Measurements from ENCODE around the gene COL1A2. TPM values are rescaled to one million over a fixed set of nuclear protein-coding genes. Genes with fewer than 3 reads are reported as not detected.

The COL1A2 gene
- total and polyA plus RNA-seq, 2 of the 13 experiments (the other 11 are each of a cell fraction or from before 2014, with no cell fraction given), result not detected

- peak; percentile 85; the same call in 1 of the 2 replicates for TF ChIP-seq ZBTB10 (CRISPR knock-in tag; IDR thresholded peaks at IDR 0.05; ENCODE audit: borderline replicate concordance)
- TF ChIP-seq TEAD2 (CRISPR knock-in tag; IDR thresholded peaks at IDR 0.05), result no peak
- TF ChIP-seq PAXIP1 (CRISPR knock-in tag; conservative IDR thresholded peaks at IDR 0.05), result peak; percentile 63; the same call in 1 of the 2 replicates
- no peak for TF ChIP-seq HNRNPK (IDR thresholded peaks at IDR 0.05; ENCODE audit: low read depth, low read length, poor library complexity, severe bottlenecking)
- TF ChIP-seq EP300 (IDR thresholded peaks at IDR 0.05; ENCODE audit: low read depth in 2 of 2, low read length in 2 of 2), result peak in 1 of 2 experiments; percentile 54; a peak in 2 of 4 replicates
- TF ChIP-seq EP300 (CRISPR knock-in tag; IDR thresholded peaks at IDR 0.05; ENCODE audit: borderline replicate concordance), result no peak
- TF ChIP-seq ATRX (CRISPR knock-in tag; IDR thresholded peaks at IDR 0.05; ENCODE audit: borderline replicate concordance), result no peak
- TF ChIP-seq ZNF639 (CRISPR knock-in tag; conservative IDR thresholded peaks at IDR 0.05), result no peak
- no peak for TF ChIP-seq HMG20B (CRISPR knock-in tag; conservative IDR thresholded peaks at IDR 0.05)
- no peak for TF ChIP-seq NFYC (CRISPR knock-in tag; IDR thresholded peaks at IDR 0.05)
- TF ChIP-seq ZKSCAN5 (CRISPR knock-in tag; IDR thresholded peaks at IDR 0.05), result no peak
- TF ChIP-seq PLRG1 (conservative IDR thresholded peaks at IDR 0.05), result no peak
- TF ChIP-seq KLF12 (CRISPR knock-in tag; IDR thresholded peaks at IDR 0.05; ENCODE audit: borderline replicate concordance), result 0 out of 2 replicates have a peak, but pooled peaks have one; percentile 54
- TF ChIP-seq KAT8 (CRISPR knock-in tag; IDR thresholded peaks at IDR 0.05), result peak; percentile 37; the same call in 1 of the 2 replicates
- no peak for TF ChIP-seq ZNF230 (CRISPR knock-in tag; IDR thresholded peaks at IDR 0.05)
- TF ChIP-seq TSC22D2 (CRISPR knock-in tag; IDR thresholded peaks at IDR 0.05; ENCODE audit: borderline replicate concordance), result no peak
- no peak for TF ChIP-seq ZNF263 (CRISPR knock-in tag; IDR thresholded peaks at IDR 0.05)
- TF ChIP-seq ELF3 (CRISPR knock-in tag; IDR thresholded peaks at IDR 0.05), result peak; percentile 89
- TF ChIP-seq MED1 (CRISPR knock-in tag; IDR thresholded peaks at IDR 0.05), result peak; percentile 39; the same call in 1 of the 2 replicates
- peak; percentile 50; the same call in 1 of the 2 replicates for TF ChIP-seq HOMEZ (CRISPR knock-in tag; IDR thresholded peaks at IDR 0.05; ENCODE audit: low read depth)
Measured at GRCh38 chr7:94440451-94441039, 45.9 kb downstream of the COL1A2 start (continued).
